SKM-1 (cell line): ENCODE data around the gene TMEM79.

Source experiments
- DNase-seq: peaks from one replicate; lab custom pipeline; 2025; ENCODE audit not compliant: unreplicated experiment; lab: John Stamatoyannopoulos, UW

The TMEM79 gene

GRCh38 chr1:156262461-156263287 is 21.5 kb upstream of the TMEM79 start:
- DNase-seq = no peak

- DNase-seq = no peak
Observed at GRCh38 chr1:156263288-156263655, 20.9 kb upstream of the TMEM79 start.

- DNase-seq = no peak
Observed at GRCh38 chr1:156266051-156266450, 18.1 kb upstream of the TMEM79 start.

- DNase-seq = no peak
Observed at GRCh38 chr1:156268336-156268735, 15.8 kb upstream of the TMEM79 start.

GRCh38 chr1:156270314-156270713 is 13.8 kb upstream of the TMEM79 start:
- DNase-seq = no peak

GRCh38 chr1:156276532-156276931 is 7.6 kb upstream of the TMEM79 start:
- peak; percentile 95 for DNase-seq

GRCh38 chr1:156276966-156277381 is 7.2 kb upstream of the TMEM79 start:
- peak; percentile 87 for DNase-seq

GRCh38 chr1:156279837-156280236 is 4.3 kb upstream of the TMEM79 start:
- DNase-seq = no peak

GRCh38 chr1:156281281-156281680 is 2.8 kb upstream of the TMEM79 start:
- DNase-seq = peak; percentile 13

GRCh38 chr1:156281693-156282478 is 2.2 kb upstream of the TMEM79 start:
- peak; percentile 7 for DNase-seq

GRCh38 chr1:156282479-156283222 is 1.5 kb upstream of the TMEM79 start, which contains the start of gene SMG5:
TSS of gene SMG5 (minus strand) at chr1:156282825. CDS start at chr1:156282680, 145 bp downstream.
- peak; percentile 99 for DNase-seq

- DNase-seq = no peak
Observed at GRCh38 chr1:156283521-156283920, 604 bp upstream of the TMEM79 start.

- no peak for DNase-seq
Observed at GRCh38 chr1:156284757-156285156, 632 bp downstream of the TMEM79 start.

- no peak for DNase-seq
Observed at GRCh38 chr1:156285437-156285836, 1.3 kb downstream of the TMEM79 start.

GRCh38 chr1:156286061-156286460 is 1.9 kb downstream of the TMEM79 start:
- DNase-seq = no peak

GRCh38 chr1:156289857-156290256 is 5.7 kb downstream of the TMEM79 start:
- DNase-seq = no peak

- DNase-seq = no peak
Observed at GRCh38 chr1:156291226-156292061, 7.3 kb downstream of the TMEM79 start.

GRCh38 chr1:156293098-156293434 is 8.9 kb downstream of the TMEM79 start:
- no peak for DNase-seq

- DNase-seq = no peak
Observed at GRCh38 chr1:156293895-156294294, 9.8 kb downstream of the TMEM79 start.

GRCh38 chr1:156295391-156295947 is 11.3 kb downstream of the TMEM79 start, which contains the start of gene GLMP:
TSS of gene GLMP (minus strand) at chr1:156295679. CDS start at chr1:156295645, 34 bp downstream.
- no peak for DNase-seq
